Mesendoderm (in vitro differentiated cells): ENCODE data around the gene FES.

Experiments
- DNase-seq: peaks from one replicate; pipeline ENCODE4 v3.0.0; 2013
- H2AK5ac ChIP-seq: 2 replicates; pipeline ENCODE4 v1.6.1; 2013; ENCODE audit warnings: low read length, inconsistent platforms
- H2BK120ac ChIP-seq: 2 replicates; pipeline ENCODE4 v1.6.1; 2013; ENCODE audit warnings: low read depth, mild to moderate bottlenecking, low read length, moderate library complexity, mixed read lengths
- H2BK15ac ChIP-seq: replicated peaks from 2 replicates; pipeline ENCODE4 v1.6.1; 2013; ENCODE audit warnings: low read depth, mild to moderate bottlenecking, moderate library complexity
- H2BK5ac ChIP-seq: 2 replicates; pipeline ENCODE4 v1.6.1; 2013; ENCODE audit warnings: low read length, inconsistent platforms
- H3K18ac ChIP-seq: 2 replicates; pipeline ENCODE4 v1.6.1; 2013; ENCODE audit warnings: mild to moderate bottlenecking, low read length, mixed read lengths
- H3K23ac ChIP-seq: one replicate; pipeline ENCODE4 v1.6.1; 2013; ENCODE audit warnings: low read length
- H3K27ac ChIP-seq: 2 replicates; pipeline ENCODE4 v1.5.1; 2013; ENCODE audit warnings: low read depth, mild to moderate bottlenecking, inconsistent platforms, low read length, moderate library complexity
- H3K27me3 ChIP-seq: 2 replicates; pipeline ENCODE4 v1.6.1; 2013; ENCODE audit warnings: low read length, control low read depth, mild to moderate bottlenecking, inconsistent platforms; ENCODE audit not compliant: insufficient read depth, poor library complexity
- H3K36me3 ChIP-seq: 2 replicates; pipeline ENCODE4 v1.6.1; 2013; ENCODE audit warnings: low read length, inconsistent platforms; ENCODE audit not compliant: control insufficient read depth, insufficient read depth
- H3K4ac ChIP-seq: one replicate; pipeline ENCODE4 v1.6.1; 2013; ENCODE audit warnings: low read depth, mild to moderate bottlenecking, low read length, moderate library complexity
- H3K4me1 ChIP-seq: 2 replicates; pipeline ENCODE4 v1.6.1; 2013; ENCODE audit warnings: low read depth, low read length, inconsistent platforms; ENCODE audit not compliant: control insufficient read depth
- H3K4me2 ChIP-seq: 2 replicates; pipeline ENCODE4 v1.6.1; 2013; ENCODE audit warnings: low read length
- H3K4me3 ChIP-seq: 2 replicates; pipeline ENCODE4 v1.5.1; 2013; ENCODE audit warnings: mild to moderate bottlenecking, low read length
- H3K56ac ChIP-seq: one replicate; pipeline ENCODE4 v1.6.1; 2013; ENCODE audit warnings: low read length
- H3K79me1 ChIP-seq: 2 replicates; pipeline ENCODE4 v1.6.1; 2013; ENCODE audit warnings: low read length, inconsistent platforms
- H3K79me2 ChIP-seq: 2 replicates; pipeline ENCODE4 v1.6.1; 2013; ENCODE audit warnings: mild to moderate bottlenecking, low read length; ENCODE audit not compliant: control insufficient read depth, insufficient read depth
- H3K9ac ChIP-seq: 2 replicates; pipeline ENCODE4 v1.6.1; 2013; ENCODE audit warnings: low read length, inconsistent platforms
- H4K5ac ChIP-seq: one replicate; pipeline ENCODE4 v1.6.1; 2013; ENCODE audit warnings: low read length
- H4K8ac ChIP-seq: one replicate; pipeline ENCODE4 v1.6.1; 2013; ENCODE audit warnings: low read depth, mild to moderate bottlenecking, control low read depth, low read length, moderate library complexity
- WGBS: extraction: QIAGEN DNeasy Blood & Tissue Kit; methylation state at CpG from one replicate; pipeline ENCODE4 v1.1.7; 2013; ENCODE audit warnings: low lambda C conversion rate, missing lambda C conversion rate; ENCODE audit not compliant: insufficient coverage; ENCODE audit errors: extremely low coverage; 5-methylcytosine and 5-hydroxymethylcytosine counted together

The FES gene

DNA sequence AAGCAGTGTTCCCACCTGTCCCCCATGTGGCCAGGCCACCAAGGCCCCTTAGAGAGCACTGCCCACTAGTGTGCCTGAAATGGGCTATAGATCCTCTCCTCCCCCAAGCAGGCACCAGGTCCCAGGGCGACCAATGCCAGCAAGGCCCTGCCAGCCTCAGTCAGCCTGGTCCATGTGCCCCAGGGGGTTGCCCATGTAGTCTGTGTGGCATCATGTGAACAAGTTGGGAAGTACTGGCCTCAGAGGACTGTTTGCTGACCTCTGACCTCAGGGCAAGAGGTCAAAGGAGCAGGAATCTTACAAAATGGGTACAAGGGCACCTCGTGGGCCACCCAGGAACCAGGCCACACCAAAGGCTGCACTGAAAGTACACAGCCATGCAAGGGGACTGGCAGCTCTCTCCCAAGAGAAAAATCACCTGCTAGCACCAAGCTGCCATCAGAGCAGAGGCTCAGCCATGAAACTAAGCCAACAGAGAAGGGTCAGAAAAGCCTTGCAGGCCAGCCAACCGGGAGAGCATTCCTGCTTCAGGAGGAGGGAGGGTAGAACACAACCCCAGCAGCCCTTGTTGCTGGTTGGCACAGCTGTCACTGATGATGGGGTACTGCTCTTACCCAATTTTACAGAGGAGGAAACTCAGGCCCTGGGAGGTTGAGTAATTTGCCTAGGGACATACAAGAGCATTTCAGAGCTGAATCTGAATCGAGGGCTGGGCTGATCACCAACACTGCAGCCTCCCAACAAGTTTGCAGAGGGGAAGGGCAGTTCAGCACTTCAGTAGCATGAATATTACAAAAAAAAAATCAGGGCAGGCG lies 21.1 kb upstream of the FES start:
- no peak overlapping the region for H3K4me2 ChIP-seq
- no peak overlapping the region for H3K4me3 ChIP-seq
- no peaks in the 10 kb centered on the region for H3K79me1 ChIP-seq
- DNase-seq = no peak
- peaks cover 5% of the 10 kb centered on the region for H3K4me1 ChIP-seq
- H4K8ac ChIP-seq = no peak overlapping the region
- no peak overlapping the region for H2BK120ac ChIP-seq
- WGBS = no CpG with 5 or more reads among the region's 5 CpGs
- H2BK15ac ChIP-seq = no peak overlapping the region
- no peaks in the 10 kb centered on the region for H3K36me3 ChIP-seq
- H3K56ac ChIP-seq = no peak overlapping the region
- no peak overlapping the region for H3K27ac ChIP-seq
- no peak overlapping the region for H2BK5ac ChIP-seq
- H3K79me2 ChIP-seq = no peaks in the 10 kb centered on the region
- no peak overlapping the region for H4K5ac ChIP-seq
- H3K27me3 ChIP-seq = no peaks in the 10 kb centered on the region
- no peak overlapping the region for H3K18ac ChIP-seq
- H2AK5ac ChIP-seq = no peak overlapping the region
- no peak overlapping the region for H3K23ac ChIP-seq
- H3K9ac ChIP-seq = no peak overlapping the region
- H3K4ac ChIP-seq = no peak overlapping the region

DNA sequence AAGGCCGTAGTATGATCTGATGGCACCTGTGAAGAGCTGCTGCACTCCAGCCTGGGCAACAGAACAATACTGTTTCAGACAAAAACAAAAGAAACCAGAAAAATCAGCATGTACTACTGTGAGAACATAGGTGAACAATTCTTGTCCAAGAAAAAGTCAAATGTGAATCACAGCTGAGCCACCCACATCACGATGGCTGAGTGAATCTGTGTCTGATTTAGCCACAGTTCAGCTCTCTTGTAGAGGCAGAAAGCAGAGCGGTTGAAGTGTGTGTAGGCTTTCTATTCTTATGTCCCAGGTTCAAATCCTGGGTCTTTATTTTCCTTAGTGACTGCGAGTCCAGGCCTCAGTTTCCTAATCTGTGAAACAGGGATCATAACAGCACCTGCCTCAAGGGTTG lies 20.3 kb upstream of the FES start:
- H2AK5ac ChIP-seq = no peak overlapping the region
- H3K79me2 ChIP-seq = no peaks in the 10 kb centered on the region
- no peak overlapping the region for H2BK15ac ChIP-seq
- H2BK5ac ChIP-seq = no peak overlapping the region
- H3K36me3 ChIP-seq = no peaks in the 10 kb centered on the region
- no peak overlapping the region for H4K5ac ChIP-seq
- no peak overlapping the region for H3K27ac ChIP-seq
- no peak overlapping the region for H3K9ac ChIP-seq
- peaks cover 11% of the 10 kb centered on the region for H3K4me1 ChIP-seq
- no peak overlapping the region for H3K4me2 ChIP-seq
- no peak overlapping the region for H3K23ac ChIP-seq
- no peak overlapping the region for H2BK120ac ChIP-seq
- H3K4ac ChIP-seq = no peak overlapping the region
- H3K56ac ChIP-seq = no peak overlapping the region
- no CpG with 5 or more reads among the region's 4 CpGs for WGBS
- H3K79me1 ChIP-seq = no peaks in the 10 kb centered on the region
- no peaks in the 10 kb centered on the region for H3K27me3 ChIP-seq
- no peak overlapping the region for H3K4me3 ChIP-seq
- DNase-seq = no peak
- H4K8ac ChIP-seq = no peak overlapping the region
- no peak overlapping the region for H3K18ac ChIP-seq

DNA sequence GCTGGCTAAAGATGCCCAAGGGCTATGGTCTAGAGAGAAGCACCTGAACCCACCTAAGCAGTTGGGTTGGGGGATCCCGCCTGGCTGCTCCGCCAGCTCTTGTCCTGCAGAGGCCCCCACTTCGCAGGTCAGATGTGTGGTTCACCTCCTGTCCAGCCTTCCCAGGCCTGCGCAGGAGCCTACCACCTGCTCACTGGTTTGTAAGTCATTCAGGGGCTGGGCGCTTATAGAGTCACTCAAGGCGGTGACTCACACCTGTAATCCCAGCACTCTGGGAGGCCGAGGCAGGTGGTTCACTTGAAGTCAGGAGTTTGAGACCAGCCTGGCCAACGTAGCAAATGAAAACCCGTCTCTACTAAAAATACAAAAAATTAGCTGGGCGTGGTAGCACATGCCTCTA lies 19.8 kb upstream of the FES start:
- DNase-seq = peak; percentile 27
- Histone ChIP-seq H3K56ac (no peak overlapping the region), H3K79me1 (no peaks in the 10 kb centered on the region), H3K4me3 (no peak overlapping the region), H3K27me3 (no peaks in the 10 kb centered on the region), H3K23ac (no peak overlapping the region), H4K5ac (no peak overlapping the region), H2BK5ac (no peak overlapping the region), H2AK5ac (no peak overlapping the region), H3K18ac (no peak overlapping the region), H4K8ac (no peak overlapping the region), H3K4me1 (peaks cover 13% of the 10 kb centered on the region), H2BK120ac (no peak overlapping the region), H3K27ac (no peak overlapping the region), H3K4me2 (no peak overlapping the region), H3K9ac (no peak overlapping the region), H3K36me3 (no peaks in the 10 kb centered on the region), H2BK15ac (no peak overlapping the region), H3K79me2 (no peaks in the 10 kb centered on the region), H3K4ac (no peak overlapping the region)
- WGBS = no CpG with 5 or more reads among the region's 10 CpGs

DNA sequence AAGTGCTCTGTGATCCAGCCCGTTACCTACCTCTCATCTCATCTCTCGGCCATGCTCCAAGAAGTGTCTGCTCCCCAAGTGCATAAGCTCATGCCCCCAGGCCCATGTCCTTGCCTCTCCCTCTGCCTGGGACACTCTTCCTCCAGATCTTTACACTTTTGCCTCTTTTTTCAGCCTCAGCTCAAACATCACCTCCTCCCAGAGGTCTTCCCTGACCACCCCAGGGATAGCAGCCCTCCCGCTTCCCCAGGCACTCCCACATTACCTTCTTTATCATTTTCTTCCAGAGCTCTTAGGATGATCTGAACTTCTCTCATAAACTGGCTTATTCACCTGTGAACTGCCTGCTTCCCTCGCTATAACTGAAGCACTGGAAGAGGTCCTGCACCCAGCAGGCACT lies 18.6 kb upstream of the FES start:
- H3K27ac ChIP-seq = no peak overlapping the region
- peaks cover 3% of the 10 kb centered on the region for H3K79me1 ChIP-seq
- no peaks in the 10 kb centered on the region for H3K79me2 ChIP-seq
- no peak overlapping the region for H2BK15ac ChIP-seq
- H4K8ac ChIP-seq = no peak overlapping the region
- no peak overlapping the region for H3K56ac ChIP-seq
- no peak overlapping the region for H2BK5ac ChIP-seq
- H3K27me3 ChIP-seq = no peaks in the 10 kb centered on the region
- no peak overlapping the region for H3K4me2 ChIP-seq
- no peak overlapping the region for H3K4ac ChIP-seq
- H2BK120ac ChIP-seq = no peak overlapping the region
- WGBS = no CpG with 5 or more reads among the region's 4 CpGs
- H3K18ac ChIP-seq = no peak overlapping the region
- peaks cover 21% of the 10 kb centered on the region for H3K4me1 ChIP-seq
- no peak overlapping the region for H3K9ac ChIP-seq
- H3K4me3 ChIP-seq = no peak overlapping the region
- H3K36me3 ChIP-seq = no peaks in the 10 kb centered on the region
- no peak for DNase-seq
- H3K23ac ChIP-seq = no peak overlapping the region
- H2AK5ac ChIP-seq = no peak overlapping the region
- no peak overlapping the region for H4K5ac ChIP-seq

DNA sequence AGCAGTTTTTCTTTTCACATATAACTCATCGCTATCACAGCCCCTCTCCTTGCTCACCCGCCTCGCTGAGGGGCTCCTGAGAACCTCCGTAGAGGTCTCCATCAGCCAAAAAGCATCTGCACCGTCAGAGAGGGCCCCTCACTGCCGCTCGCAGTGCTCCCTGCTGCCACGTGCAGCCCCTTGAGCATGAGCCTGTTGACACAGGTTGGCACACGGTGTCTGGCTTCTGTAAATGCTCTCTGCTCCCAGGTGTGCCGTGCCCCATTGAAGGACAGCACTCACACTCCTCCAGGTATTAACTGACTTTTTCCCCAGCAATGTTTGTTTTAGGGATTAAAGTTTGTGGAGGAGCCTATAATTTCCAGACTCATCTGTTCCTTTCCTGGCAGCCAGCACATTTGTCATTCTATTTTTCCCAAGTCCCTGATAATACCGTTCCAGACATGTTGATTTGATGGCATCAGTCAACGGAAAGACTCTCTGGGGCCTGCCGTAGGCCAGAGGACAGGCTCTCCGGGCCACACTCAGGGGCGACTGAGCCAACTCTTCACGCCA lies 18.1 kb upstream of the FES start:
- H3K79me2 ChIP-seq = peaks cover 2% of the 10 kb centered on the region
- WGBS = no CpG with 5 or more reads among the region's 16 CpGs

More for the DNA sequence above, 18.1 kb upstream of the FES start:
- Histone ChIP-seq H3K36me3 (no peaks in the 10 kb centered on the region), H4K5ac (no peak overlapping the region), H3K4ac (no peak overlapping the region), H3K23ac (no peak overlapping the region), H3K18ac (no peak overlapping the region), H3K9ac (no peak overlapping the region), H3K27ac (no peak overlapping the region), H2BK120ac (no peak overlapping the region), H3K27me3 (no peaks in the 10 kb centered on the region), H3K56ac (peak overlapping the region; percentile 17), H3K79me1 (peaks cover 3% of the 10 kb centered on the region), H3K4me2 (no peak overlapping the region), H4K8ac (no peak overlapping the region), H2BK15ac (no peak overlapping the region), H2BK5ac (no peak overlapping the region), H2AK5ac (no peak overlapping the region), H3K4me3 (no peak overlapping the region), H3K4me1 (peaks cover 21% of the 10 kb centered on the region)
- DNase-seq = no peak
